ENCODE results near the gene TTBK2.
A peak's percentile ranks its signal among the peaks of the same experiment; 100 is the strongest.
"Not testable (repeated sequence)": the region's sequence is repeated elsewhere in the genome, so short reads cannot be mapped to it uniquely, and the experiment has no call there.

Gene TTBK2

DNA sequence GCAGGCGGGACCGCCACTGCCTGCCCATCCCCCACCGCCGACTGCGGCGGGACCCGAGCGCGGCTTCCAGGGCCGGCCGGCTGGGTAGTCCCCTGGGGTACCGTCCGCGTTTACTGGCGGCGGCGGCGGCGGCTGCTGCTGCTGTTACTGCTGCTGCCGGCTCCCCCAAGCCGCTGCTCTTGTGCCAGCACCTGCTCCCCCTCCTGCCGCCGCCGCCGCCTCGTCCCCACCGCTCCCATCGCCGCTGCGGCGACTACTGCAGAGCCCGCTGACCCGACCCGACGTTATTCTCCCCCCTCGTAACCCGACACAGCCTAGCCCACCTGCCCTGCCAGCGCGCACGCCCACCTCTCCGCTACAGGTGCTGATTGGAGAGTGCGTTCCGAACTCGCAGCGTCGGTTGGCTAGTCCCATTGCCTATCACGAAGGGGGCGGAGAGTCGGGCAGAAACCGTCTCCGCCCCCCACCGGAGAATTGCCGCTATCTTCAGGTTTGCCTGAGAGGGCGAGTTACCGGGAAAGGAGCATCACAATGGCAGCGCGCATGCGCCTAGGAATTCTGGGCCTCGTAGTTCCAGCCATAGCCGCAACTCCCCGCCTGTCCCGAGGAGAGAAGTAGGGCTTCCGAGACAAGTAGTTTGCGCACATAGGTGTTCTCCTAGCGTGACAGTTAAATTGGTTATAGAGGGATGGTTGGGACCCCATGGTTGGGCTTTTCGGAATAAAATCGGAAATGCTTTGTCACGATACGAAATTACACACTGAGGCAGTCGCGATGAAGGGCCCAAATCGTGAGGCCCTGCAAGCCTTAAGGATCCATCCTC lies at the start of gene TTBK2:
TTBK2 (minus strand) TSS at position 260 of the 823 bp plus-strand sequence. CDS start 42,161 bp downstream, outside the sequence.
- peak; percentile 97 for DNase-seq (ENCODE audit: low read depth)

DNA sequence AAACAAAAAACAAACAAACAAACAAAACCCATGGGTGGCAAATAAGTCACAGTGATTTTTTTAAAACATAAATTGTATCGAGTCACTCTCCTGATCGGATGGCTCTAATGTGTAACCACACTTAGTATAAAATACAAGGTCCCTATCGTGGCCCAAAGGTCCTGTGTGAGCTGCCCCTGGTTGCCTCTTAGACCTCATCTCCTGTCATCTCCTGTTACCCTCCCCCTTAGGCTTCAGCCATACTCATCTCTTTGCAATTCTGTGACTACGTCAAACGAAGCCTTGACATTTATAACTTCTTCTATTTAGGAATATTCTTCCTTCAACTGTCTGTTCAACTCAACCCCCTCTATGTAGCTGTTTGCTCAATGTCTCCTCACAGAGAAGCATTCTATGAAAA lies 43.9 kb upstream of the TTBK2 start:
- DNase-seq (ENCODE audit: low read depth), result no peak

DNA sequence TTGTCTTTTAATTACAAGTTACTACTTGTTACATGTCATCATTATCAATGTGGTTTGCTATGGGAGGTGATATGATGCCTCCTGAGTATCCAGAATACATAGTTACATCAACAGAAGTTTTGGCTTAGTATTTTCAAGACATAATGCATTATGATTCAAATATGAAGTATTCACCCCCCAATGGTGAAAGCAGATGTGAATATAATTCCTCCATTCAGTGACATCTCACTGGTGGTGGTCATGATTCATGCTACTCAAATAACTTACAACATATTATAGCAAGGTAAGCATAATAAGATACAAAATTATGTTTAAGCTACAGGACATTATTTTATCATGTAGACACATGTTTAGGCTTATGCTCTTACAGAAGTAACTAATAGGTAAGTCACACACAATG lies 34.9 kb upstream of the TTBK2 start:
- DNase-seq (ENCODE audit: low read depth), result no peak

DNA sequence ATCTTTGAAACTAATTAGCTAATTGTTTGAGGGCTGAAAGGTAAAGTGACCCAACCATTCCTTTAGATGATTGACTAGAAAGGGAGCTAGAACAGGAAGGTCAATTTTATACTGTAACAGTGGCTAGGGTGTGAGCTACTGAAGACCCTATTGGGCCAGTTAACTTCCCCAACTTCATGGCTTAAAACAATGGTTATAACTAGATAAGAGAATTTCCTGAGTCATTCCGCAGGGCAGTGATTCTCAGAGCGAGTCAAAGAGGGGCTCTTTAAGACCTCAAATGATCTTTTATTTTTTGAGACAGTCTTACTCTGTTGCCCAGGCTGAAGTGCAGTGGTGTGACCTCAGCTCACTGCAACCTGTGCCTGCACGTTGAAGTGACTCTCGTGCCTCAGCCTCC lies 33.7 kb upstream of the TTBK2 start:
- no peak for DNase-seq (ENCODE audit: low read depth)

DNA sequence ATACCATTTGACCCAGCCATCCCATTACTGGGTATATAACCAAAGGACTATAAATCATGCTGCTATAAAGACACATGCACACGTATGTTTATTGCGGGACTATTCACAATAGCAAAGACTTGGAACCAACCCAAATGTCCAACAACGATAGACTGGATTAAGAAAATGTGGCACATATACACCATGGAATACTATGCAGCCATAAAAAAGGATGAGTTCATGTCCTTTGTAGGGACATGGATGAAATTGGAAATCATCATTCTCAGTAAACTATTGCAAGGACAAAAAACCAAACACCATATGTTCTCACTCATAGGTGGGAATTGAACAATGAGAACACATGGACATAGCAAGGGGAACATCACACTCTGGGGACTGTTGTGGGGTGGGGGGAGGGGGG lies 28.3 kb upstream of the TTBK2 start:
- not testable (repeated sequence) for DNase-seq (ENCODE audit: low read depth)

DNA sequence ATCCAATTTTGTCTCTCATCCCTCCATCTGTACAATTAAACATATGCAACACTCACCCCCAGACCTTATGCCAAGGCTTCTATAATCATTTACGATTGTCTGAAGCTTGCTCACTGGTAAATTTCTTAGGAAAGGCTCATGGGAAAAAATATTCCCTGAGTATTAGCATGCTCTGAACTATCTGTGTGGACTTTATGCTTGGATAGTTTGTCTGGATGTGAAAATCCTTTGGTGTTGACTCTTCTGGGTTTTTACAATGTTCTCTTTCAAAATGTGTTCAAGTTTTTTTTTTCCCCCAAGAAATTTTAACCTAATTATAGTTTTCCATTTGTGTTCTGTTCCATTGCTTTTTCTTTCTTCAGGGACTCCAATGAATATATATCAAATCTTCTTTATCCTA lies 19.9 kb upstream of the TTBK2 start:
- no peak for DNase-seq (ENCODE audit: low read depth)

DNA sequence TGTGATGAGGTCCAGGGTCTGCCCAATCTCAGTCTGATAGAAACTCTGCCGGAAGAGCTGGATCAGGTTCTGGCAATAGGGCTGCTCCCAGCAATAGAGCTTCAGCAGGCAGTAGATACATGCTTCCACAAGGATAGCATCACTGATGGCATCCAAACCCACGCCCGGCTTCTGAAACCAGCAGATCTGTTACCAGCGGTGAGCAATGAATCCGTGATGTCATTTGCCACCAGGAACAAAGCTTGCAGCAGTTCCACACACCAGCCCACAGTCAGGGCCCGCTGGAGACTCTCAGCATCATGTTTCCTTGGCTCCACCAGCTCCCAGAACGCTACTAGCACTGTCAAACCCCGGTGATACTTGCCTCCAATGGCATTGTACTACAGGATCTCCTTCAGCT lies 19.3 kb upstream of the TTBK2 start:
- no peak for DNase-seq (ENCODE audit: low read depth)

DNA sequence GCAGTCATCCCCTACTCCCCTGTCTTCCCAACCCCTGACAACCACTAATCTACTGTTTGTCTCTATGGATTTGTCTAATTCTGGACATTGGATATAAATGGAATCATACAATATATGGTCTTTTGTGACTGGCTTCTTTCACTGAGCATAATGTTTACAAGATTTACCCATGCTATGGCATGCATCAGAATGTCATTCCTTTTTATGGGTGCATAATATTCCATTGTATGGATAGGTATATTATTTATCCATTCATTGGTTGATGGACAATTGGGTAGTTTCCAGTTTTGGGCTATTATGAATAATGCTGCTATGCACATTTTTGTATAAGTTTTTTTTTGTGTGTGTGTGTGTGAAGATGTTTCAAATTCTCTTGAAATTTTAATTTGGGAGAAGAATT lies 16.6 kb upstream of the TTBK2 start:
- no peak for DNase-seq (ENCODE audit: low read depth)

DNA sequence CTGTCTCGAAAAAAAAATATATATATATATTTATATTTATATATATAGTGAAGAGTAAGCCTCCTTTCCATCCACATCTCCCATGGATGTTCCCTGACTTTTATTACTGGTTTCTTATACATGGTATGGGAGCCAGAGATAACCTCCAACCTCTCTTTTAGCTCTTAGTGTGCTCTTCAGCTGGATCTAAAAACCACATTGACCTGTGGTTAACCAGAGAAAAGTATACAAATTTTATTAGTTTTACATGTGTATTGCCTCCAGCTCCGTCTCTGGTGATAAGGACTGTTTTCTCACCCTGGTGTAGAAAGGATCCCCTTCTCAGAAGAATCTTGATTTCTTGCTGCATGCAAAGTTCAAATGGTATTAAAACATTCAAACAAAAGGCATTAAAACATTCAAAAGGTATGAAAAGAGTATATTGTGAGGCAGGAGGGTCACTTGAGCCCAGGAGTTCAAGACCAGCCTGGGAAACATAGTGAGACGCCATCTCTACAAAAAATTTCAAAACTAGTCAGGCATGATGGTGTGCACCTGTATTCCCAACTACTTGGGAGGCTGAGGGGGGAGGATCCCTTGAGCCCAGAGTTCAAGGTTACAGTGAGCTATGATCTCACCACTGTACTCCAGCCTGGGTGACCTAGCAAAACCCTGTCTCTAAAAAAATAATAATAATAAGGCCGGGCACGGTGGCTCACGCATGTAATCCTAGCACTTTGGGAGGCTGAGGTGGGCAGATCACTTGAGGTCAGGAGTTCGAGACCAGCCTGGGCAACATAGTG lies 13.5 kb upstream of the TTBK2 start:
- DNase-seq (ENCODE audit: low read depth), result no peak

DNA sequence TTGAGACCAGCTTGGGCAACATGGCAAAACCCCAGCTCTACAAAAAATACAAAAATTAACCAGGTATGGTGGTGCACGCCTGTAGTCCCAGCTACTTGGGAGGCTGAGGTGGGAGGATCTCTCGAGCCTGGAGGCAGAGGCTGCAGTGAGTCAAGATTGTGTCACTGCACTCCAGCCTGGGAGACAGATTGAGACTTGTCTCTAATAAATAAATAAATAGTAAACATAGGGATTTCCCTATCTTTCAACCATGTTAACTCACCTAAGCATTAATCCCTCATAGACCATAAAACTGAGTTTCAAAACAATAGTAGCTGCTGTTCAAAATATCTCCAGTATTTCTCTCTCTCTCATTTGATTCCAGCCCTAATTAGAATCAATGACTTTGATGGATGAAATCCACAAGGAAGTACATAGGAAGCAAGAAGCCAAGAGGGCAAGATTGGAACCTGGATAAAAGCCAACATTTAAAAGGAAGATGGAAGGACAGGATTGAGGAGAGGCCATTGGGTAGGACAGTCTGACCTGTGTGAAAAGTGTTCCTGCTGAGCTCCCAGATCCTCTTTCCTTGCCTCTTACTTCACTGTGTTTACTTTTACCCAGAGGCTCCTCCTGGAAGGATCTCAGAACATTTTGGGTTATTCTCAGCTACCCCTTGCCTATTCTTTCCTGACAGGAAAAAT lies 12.4 kb upstream of the TTBK2 start:
- DNase-seq (ENCODE audit: low read depth), result no peak

DNA sequence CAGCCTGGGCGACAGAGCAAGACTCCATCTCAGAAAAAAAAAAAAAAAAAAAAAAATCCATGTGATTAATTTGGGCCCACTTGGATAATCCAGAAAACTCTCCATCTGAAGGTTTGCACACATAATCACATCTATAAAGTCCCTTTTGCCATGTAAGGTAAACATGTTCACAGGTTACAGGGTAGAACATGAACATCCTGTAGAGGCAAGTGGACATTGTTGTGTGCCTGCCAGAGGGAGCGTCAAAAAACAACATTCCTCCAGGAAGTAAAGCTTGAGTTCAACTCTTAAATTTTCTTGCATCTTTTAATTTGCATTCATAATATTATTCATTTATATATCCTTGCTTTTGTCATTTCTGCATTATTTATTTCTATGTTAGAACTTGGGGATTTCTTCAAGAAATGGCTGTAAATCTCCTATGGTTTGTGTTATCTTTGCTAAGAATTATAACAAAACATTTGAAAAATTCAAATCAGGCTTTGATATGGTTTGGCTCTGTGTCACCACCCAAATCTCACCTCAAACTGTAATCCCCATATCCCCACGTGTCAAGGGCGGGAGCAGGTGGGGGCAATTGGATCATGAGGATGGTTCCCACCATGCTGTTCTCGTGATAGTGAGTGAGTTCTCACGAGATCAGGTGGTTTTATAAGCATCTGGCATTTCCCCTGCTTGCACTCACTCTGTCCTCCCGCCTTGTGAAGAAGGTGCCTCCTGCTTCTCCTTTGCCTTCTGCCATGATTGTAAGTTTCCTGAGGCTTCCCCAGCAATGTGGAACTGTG lies 11.3 kb upstream of the TTBK2 start:
- no peak for DNase-seq (ENCODE audit: low read depth)

DNA sequence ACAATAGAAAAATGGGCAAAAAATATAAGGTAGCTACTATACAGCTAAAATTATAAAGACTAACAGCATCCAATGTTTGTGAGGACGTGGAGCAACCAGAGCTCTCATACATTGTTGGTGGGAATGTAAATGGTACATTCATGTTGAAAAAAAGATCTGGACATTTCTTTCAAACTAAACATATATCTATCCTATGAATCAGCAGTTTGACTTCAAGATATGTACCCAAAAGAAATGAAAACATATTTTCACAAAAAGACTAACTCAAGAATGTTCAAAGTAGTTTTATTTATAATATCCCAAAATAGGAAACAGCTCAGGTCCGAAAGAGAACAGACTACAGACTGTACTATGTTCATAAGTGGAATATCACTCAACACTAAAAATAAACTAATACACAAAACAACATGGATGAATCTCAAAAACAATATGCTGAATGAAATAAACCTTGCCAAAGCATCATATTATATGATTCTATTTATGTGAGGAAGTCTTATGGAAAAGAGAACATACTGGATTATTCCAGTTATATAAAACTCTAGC lies 8.8 kb upstream of the TTBK2 start:
- DNase-seq (ENCODE audit: low read depth), result no peak

DNA sequence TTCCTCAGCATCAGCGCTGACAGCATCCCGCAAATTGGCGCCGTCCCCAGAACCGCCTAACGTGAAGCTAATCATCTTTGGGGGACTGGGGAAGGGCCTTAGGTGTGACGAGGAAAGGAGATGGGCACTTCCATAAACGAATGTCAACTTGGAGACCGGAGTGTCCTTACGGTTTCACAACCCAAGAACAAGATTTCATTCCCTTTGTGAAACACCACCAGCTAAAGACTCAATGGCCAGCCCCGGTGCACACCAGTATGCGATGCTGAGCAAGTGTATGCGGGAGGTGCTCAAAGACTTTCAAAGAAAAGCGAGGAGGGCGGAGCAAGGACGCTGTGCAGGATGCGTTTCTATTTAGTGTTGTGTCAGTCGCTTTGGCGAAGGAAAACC lies 759 bp upstream of the TTBK2 start:
- DNase-seq (ENCODE audit: low read depth), result peak; percentile 10

DNA sequence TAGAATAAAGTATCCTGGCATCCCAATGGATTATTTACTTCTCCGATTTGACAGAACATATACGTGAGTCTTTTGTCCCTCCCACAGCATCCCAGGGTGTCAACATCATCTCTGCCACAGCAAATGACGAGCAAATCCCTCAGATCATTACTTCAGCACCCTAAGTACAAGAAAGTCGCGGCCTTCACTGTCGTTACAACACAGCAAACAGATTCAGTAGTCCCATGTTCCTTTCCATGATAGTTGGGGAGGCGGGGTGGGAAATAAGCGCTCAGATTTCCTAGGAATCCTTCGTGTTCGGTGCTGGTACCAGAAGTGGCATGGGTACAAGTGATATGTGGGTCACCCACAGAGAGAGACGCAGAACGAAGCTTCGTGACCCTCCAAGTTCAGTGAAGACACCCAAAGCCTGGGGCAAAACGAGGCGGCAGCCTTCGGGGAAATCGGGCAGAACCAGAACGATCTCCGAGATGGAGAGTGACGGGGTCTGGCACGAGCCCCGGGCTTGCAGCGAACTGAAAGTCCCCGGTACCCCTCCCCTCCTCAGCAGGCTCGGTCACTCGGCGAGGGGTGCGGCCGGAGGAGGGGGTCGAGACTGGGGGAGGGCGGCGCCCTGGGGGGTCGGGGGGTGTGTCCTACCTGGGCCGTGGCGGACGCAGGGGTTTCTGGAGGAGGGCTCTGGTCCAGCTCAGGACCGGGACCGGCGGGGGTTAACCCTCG lies 619 bp downstream of the TTBK2 start:
- DNase-seq (ENCODE audit: low read depth), result peak; percentile 19

DNA sequence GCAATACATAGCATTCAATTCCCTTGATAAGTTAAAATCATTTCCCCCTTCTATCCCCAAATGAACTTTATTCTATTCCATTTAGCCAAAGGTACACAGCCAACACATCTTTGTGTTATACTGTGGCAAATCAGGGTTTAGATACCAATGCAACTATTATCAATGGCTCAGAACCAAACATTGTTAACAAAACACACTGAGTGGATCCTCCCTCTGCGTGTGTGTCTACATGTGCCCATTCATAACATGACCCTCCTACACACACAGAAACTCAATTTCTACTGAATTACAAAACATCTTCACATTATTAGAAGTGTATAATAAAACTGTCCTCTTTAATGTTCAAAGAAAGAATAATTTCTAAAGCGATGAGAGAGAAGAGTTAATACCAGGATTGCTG lies 1.3 kb downstream of the TTBK2 start:
- DNase-seq (ENCODE audit: low read depth), result no peak

DNA sequence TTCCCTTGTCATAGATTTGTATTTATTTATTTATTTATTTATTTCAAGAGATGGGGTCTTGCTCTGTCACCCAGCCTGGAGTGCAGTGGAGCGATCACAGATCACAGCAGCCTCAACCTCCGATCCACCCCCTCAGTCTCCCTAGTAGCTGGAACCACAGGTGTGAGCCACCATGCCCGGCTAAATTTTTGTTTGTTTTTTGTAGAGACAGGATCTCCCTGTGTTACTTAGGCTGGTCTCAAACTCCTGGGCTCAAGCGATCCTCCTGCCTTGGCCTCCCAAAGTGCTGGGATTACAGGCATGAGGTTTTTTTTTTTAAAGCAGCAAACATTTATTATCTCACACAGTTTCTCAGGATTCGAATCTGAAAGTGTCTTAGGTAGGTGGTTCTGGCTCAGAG lies 2.5 kb downstream of the TTBK2 start:
- DNase-seq (ENCODE audit: low read depth), result no peak

DNA sequence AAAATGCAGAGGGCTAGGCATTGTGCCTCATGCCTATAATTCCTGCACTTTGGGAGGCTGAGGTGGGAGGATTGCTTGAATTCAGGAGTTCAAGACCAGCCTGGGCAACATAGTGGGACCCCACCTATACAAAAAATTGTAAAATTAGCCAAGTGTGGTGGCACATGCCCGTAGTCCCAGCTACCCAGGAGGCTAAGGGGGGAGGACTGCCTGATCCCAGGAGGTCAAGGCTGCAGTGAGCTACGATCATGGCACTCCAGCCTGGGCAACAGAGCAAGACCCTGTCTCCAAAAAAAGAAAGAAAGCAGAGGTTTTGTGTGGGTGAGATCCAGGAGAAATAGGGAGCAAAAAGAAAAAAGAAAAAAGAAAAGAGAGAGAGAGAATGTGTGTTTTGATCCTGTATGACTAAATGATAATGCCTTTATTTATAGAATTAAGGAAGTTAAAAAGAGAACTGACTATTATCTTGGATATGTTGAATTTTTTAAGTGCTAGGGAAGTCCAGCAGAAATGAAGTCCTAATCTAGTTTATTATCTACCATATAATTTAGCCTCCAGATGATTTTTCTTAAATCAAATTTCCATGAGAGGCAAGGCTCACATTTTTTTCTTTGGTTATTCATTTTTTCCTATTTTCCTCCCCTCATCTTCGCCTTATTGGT lies 4.8 kb downstream of the TTBK2 start:
- DNase-seq (ENCODE audit: low read depth), result no peak

DNA sequence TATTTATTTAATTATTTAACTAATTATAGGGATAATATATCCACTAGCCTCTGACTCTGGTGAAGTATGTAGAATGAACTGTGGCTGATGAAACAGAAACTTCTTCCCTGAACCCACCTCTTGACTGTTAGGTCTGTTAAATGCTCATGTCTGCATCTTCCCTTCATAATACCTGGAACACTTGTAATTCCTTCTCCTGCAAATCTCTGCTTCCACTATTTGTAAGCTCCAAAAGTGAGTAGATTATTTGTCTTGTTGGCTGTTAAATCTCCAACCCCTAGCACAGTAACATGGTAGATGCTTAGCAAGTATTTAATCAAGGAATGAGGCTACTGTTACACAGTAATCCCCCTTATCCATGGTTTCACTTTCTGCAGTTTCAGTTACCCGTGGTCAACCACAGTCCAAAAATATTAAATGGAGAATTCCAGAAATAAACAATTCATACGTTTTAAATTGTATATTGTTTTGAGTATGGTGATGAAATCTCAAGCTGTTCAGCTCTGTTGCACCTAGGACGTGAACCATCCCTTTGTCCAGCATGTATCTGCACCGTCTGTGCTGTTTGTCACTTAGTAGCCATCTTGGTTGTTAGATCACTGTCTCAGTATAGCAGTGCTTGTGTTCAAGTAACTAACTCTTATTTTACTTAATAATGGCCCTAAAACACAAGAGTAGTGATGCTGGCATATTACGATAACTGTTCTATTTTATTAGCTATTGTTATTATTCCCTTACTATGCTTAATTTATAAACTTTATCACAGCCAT lies 5.7 kb downstream of the TTBK2 start:
- no peak for DNase-seq (ENCODE audit: low read depth)

DNA sequence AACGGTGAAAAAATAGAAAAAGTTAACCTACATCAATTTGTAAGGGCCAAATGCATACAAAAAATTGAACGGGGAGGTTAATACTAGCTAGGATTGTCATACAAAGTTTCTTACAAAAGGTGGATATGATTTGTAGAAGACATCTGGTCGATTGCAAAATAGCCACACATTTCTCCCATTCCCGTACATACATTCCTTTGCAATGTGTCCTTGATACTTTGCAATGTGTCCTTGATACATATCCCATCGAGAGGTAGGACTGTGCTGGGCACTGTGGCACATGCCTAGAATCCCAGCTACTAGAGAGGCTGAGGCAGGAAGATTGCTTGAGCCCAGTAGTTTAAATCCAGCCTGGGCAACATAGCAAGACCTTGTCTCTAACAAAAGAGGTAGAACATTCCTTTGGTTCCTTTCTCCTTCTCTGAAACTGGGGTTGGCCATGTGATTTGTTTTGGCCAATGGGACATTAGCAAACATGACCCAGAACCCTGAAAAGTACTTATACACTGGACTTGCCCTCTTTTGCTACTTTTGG lies 9.5 kb downstream of the TTBK2 start:
- DNase-seq (ENCODE audit: low read depth), result no peak

DNA sequence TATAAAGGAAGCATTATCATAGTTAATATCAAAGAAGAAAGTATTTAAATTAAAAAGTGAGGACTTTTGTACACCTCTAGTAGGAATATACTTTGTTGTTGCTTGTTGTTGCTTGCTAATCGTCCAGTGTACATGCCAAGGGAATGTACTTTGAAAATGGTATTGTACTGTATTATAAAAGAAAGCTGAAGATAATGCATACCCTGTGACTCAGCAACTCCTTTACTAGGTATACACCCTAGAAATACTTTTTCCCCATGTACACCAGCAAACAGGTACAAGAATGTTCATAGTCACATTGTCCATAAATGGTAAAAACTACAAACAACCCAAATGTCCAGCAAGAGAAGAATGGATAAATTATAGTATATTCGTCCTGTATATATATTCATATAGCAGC lies 12.0 kb downstream of the TTBK2 start:
- no peak for DNase-seq (ENCODE audit: low read depth)

Data from activated T-helper 1 cell treated with Interleukin-2 at 50 U/mL for 16 hours (primary cell).